Ascending aorta (tissue), 2 donors: ENCODE measurements around the gene RMND1. TPM values are rescaled to one million over a fixed set of nuclear protein-coding genes. Genes with fewer than 3 reads are reported as not detected.

Source experiments
- DNase-seq, 2 donors: peaks; one replicate each; pipeline ENCODE4 v3.0.0-alpha.2; 2019; ENCODE audit warnings: low spot score in 2 of 2
- H3K27ac ChIP-seq, 2 donors: fragments of 200-600 bp; sonication (generic); one replicate each; pipeline ENCODE4 v1.5.1; 2016 to 2017; ENCODE audit warnings: mild to moderate bottlenecking in 1 of 2
- H3K27me3 ChIP-seq: fragments of 200-600 bp; sonication (generic); one replicate; pipeline ENCODE4 v1.5.1; 2017
- H3K36me3 ChIP-seq, 2 donors: fragments of 200-600 bp; sonication (generic); one replicate each; pipeline ENCODE4 v1.5.1; 2016
- H3K4me1 ChIP-seq, 2 donors: fragments of 200-600 bp; sonication (generic); one replicate each; pipeline ENCODE4 v1.5.1; 2016 to 2017; ENCODE audit warnings: mild to moderate bottlenecking in 1 of 2
- H3K4me3 ChIP-seq, 2 donors: fragments of 200-600 bp; sonication (generic); one replicate each; pipeline ENCODE4 v1.5.1; 2016 to 2017; ENCODE audit warnings: mild to moderate bottlenecking in 1 of 2
- H3K9me3 ChIP-seq, 2 donors: fragments of 200-600 bp; sonication (generic); one replicate each; pipeline ENCODE4 v1.5.1; 2016
- intact Hi-C: fragments of 100-400 bp; cut with DNase I; formaldehyde crosslinking; loops from one replicate; pipeline ENCODE4 v1.15.1; 2023
- total RNA-seq: library from RNA; depleted of rRNA; stranded (reverse); fragments of >200 nt; gene quantifications from one replicate; pipeline ENCODE4 v1.1.0, GENCODE V29; 2016
- TF ChIP-seq, protein P1 (sequence below), 3 experiments: fragments of 200-600 bp in 2 of 3; fragments of 450-650 bp in 1 of 3; sonication (generic) in 2 of 3; IDR thresholded peaks; one replicate each; pipeline ENCODE4 v1.5.1; 2016 to 2019; ENCODE audit warnings: antibody characterized with exemption in 3 of 3, mild to moderate bottlenecking in 1 of 3, moderate library complexity in 1 of 3

RMND1 gene
- total RNA-seq, 1 donor from 2014 or later: 3.8 TPM

DNA sequence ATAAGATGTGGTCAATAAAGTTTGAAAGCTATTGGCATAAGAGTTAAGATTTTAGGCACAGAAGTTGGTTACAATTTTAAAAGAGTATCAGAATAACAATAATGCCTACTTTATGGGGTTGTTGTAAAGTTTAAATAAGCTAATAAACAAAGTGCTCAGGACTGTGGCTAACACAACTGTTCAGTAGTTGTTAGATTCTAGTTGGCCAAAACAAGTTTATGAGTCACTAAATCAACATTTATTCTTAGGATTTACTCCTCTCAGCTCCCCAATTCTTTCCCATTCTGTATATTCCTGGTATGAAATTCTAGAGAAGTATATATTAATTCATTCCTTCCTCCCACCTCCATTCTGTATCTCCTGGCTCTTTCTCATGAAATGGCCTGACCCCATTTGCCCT, 14.5 kb downstream of the RMND1 start:
- Histone ChIP-seq H3K4me3 (no peak overlapping the region), H3K36me3 (peaks cover under 1 to 3% of the 10 kb centered on the region in 2 donors), H3K4me1 (peaks cover 8 to 31% of the 10 kb centered on the region in 2 donors), H3K27ac (peak overlapping the region; percentile 56 to 66), H3K27me3 (no peaks in the 10 kb centered on the region), H3K9me3 (no peaks in the 10 kb centered on the region)
- no peak for DNase-seq
- intact Hi-C loops: loop anchor here (5.0 kb wide), 1 partner anchor 45 kb away; the partner anchor contains the start of gene ZBTB2
- TF ChIP-seq, protein P1, sequence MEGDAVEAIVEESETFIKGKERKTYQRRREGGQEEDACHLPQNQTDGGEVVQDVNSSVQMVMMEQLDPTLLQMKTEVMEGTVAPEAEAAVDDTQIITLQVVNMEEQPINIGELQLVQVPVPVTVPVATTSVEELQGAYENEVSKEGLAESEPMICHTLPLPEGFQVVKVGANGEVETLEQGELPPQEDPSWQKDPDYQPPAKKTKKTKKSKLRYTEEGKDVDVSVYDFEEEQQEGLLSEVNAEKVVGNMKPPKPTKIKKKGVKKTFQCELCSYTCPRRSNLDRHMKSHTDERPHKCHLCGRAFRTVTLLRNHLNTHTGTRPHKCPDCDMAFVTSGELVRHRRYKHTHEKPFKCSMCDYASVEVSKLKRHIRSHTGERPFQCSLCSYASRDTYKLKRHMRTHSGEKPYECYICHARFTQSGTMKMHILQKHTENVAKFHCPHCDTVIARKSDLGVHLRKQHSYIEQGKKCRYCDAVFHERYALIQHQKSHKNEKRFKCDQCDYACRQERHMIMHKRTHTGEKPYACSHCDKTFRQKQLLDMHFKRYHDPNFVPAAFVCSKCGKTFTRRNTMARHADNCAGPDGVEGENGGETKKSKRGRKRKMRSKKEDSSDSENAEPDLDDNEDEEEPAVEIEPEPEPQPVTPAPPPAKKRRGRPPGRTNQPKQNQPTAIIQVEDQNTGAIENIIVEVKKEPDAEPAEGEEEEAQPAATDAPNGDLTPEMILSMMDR (IDR thresholded peaks at IDR 0.05): no peak

DNA sequence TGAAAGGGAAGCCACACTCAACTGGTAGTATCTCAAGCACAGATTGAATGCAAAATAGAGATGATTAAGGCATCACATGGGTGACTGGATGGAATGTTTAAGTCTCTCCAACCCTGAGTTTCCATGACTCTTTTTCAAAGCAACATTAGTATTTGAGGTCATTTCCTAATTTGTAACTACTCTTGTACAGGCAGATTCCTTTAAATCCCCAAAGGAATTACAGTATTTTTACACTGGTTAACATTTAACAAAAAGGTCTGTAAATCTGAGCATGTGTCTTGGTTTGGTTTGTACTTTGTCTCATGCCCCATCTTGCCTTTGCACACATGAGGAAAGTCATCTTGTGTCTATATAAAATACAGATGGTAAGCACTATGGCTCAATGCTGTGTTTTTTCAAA, 15.1 kb downstream of the RMND1 start:
- H3K27me3 ChIP-seq: no peaks in the 10 kb centered on the region
- no peak overlapping the region for H3K4me3 ChIP-seq
- H3K9me3 ChIP-seq: no peaks in the 10 kb centered on the region
- peaks cover 8 to 29% of the 10 kb centered on the region in 2 donors for H3K4me1 ChIP-seq
- intact Hi-C loops: loop anchor here (5.0 kb wide), 1 partner anchor 45 kb away; the partner anchor contains the start of gene ZBTB2
- TF ChIP-seq, protein P1 (IDR thresholded peaks at IDR 0.05): no peak
- H3K27ac ChIP-seq: peak overlapping the region; percentile 66 to 72
- H3K36me3 ChIP-seq: peaks cover 5 to 9% of the 10 kb centered on the region in 2 donors
- no peak for DNase-seq

DNA sequence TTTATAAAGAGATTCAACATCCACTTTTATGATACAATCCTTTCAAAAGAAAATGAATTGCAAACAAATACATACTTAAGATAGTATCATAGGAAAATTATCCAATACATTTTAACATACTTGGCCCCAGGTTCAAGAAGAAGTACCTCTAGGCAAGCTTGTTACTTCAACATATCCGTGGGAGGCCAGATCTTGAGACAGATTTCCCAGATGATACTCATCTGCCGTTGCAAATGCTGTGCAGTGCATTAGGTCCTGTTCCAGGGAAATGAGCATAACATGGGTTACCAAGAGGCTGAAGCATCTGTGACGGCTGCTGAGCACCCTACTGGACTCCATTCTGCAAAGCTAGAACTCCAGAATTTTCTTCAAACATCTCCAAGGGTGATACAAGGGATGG, 15.6 kb downstream of the RMND1 start:
- intact Hi-C loops: loop anchor here (5.0 kb wide), 1 partner anchor 44 kb away; the partner anchor contains the start of gene ZBTB2
- peaks cover 8 to 26% of the 10 kb centered on the region in 2 donors for H3K4me1 ChIP-seq
- no peak overlapping the region for H3K4me3 ChIP-seq

DNA sequence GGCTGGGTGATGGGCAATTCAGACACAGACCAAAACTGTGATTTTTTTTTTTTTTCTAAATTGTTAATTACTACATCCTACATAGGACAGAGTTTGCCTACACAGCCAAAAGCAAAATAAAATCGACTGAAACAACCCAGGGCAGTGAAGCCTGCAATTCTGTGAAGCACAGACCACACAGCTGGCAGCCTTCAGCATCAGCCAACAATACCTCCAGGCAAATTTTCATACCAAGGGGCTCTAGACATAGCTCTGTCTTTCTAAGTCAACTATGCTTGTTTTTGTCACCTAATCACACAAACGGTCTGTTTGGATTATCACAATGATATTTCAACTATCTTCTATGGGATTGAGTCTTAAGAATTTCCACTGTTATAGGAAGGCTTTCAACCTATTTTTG, 17.6 kb downstream of the RMND1 start:
- H3K27me3 ChIP-seq: no peaks in the 10 kb centered on the region
- intact Hi-C loops: no loop called here
- no peak overlapping the region for H3K27ac ChIP-seq
- peaks cover 8 to 16% of the 10 kb centered on the region in 2 donors for H3K4me1 ChIP-seq
- DNase-seq: no peak
- no peak overlapping the region for H3K4me3 ChIP-seq
- H3K36me3 ChIP-seq: peaks cover 18 to 30% of the 10 kb centered on the region in 2 donors
- H3K9me3 ChIP-seq: no peaks in the 10 kb centered on the region
- TF ChIP-seq, protein P1 (IDR thresholded peaks at IDR 0.05): no peak

More for the DNA sequence above, 15.6 kb downstream of the RMND1 start:
- Histone ChIP-seq H3K9me3 (no peaks in the 10 kb centered on the region), H3K27ac (peak overlapping the region; percentile 66 to 72), H3K36me3 (peaks cover 5 to 12% of the 10 kb centered on the region in 2 donors), H3K27me3 (no peaks in the 10 kb centered on the region)
- TF ChIP-seq, protein P1 (IDR thresholded peaks at IDR 0.05): no peak
- no peak for DNase-seq

DNA sequence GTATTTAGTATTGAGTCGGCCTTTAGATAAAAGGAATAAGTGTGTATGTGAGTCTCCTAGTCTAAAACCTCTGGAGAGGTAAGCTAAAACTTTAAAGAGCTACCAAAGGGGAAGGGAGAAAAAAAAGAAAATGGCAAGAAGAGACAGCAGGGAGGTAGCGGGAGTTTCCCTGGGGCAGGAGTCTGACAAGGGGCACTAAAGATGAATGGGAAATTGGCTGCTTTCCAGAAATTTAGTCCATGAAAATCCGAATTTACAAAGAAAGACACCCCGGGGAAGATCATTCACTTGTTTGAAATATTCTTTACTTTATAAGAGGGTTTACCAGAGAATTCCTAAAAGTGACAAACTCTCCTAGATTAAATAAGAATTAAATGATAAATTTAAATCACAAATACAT, 19.3 kb downstream of the RMND1 start:
- intact Hi-C loops: no loop called here
- peaks cover 25 to 47% of the 10 kb centered on the region in 2 donors for H3K36me3 ChIP-seq
- H3K4me1 ChIP-seq: peaks cover 8 to 14% of the 10 kb centered on the region in 2 donors
- TF ChIP-seq, protein P1 (IDR thresholded peaks at IDR 0.05): no peak
- H3K4me3 ChIP-seq: no peak overlapping the region
- no peak overlapping the region for H3K27ac ChIP-seq
- no peaks in the 10 kb centered on the region for H3K27me3 ChIP-seq
- no peak for DNase-seq
- H3K9me3 ChIP-seq: no peaks in the 10 kb centered on the region
